HG02840 (cell line): ENCODE results near the gene SPTLC3.

ENCODE experiments used
- ATAC-seq: cut with Tn5 transposase; IDR thresholded peaks from one replicate; pipeline ENCODE4 v1.9.1; 2021; ENCODE audit warnings: mild to moderate bottlenecking, moderate library complexity, moderate number of reproducible peaks; ENCODE audit not compliant: unreplicated experiment, low FRiP score

Gene SPTLC3

DNA sequence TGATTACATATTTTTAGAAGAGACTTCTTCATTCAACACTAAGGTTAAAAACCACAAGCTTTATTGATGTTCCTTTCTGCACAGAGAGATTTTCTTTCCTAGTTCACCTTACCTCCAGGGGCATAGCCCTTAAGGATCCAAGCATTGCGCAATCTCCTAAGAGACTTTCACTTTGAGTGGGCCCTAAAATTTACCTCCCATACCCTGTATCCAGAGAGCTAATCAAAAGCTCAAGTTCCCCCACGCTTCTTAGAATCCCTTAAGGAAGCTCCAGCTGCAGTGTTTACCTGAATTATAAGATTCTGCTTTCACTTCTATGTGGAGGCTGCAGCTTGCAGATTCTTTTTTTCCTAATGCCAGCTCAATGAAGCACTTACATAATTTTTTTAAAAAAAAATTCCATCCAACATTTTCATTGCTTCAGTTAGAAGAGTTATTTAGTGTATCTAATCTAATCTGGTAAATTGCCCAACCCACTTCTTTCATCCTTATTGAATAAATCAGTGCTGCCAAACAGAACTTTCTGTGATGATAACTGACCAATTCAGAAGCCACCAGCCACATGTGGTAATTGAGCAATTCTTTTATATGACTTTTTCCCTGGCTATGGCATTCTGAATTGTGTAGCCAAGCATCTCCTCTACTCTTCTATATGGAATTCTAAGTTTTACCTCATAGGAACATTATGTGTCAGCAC lies 24.6 kb upstream of the SPTLC3 start:
- no peak for ATAC-seq

DNA sequence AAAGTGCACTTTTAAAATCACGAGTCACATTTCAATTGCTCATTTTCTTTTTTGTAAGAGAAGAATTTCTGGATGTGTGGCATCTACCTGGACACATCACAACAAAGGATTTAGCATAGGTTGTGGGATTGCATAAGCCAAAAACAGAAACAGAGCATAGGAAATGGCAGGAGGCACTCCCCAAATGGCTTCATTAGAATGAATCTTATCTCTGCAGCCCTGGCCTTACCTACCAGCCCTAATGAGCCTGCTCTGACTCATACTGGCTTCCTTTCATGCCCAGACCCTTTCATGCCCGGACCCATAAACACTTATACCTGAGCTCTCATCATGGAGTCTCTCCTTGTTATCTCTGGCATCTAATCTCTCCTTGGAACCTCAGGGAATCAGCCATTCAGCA lies 23.9 kb upstream of the SPTLC3 start:
- no peak for ATAC-seq

DNA sequence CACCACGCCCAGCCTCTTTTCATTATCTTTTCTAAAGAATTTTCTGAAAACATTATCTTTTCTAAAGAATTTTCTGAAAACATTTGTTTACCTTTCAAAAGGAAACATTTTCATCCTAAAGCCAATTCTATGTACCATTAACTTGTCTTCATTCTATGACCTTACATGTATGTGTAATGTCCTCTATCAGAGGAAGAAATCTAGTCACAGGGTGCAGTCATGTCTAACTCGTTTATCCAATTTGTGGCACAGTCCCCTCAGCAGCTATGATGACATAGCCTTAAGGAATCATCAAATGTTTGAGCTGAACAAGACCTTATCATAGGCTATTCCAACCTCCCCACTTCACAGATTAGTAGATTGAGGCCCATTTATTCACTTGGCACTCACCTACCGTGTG lies 21.5 kb upstream of the SPTLC3 start:
- no peak for ATAC-seq

DNA sequence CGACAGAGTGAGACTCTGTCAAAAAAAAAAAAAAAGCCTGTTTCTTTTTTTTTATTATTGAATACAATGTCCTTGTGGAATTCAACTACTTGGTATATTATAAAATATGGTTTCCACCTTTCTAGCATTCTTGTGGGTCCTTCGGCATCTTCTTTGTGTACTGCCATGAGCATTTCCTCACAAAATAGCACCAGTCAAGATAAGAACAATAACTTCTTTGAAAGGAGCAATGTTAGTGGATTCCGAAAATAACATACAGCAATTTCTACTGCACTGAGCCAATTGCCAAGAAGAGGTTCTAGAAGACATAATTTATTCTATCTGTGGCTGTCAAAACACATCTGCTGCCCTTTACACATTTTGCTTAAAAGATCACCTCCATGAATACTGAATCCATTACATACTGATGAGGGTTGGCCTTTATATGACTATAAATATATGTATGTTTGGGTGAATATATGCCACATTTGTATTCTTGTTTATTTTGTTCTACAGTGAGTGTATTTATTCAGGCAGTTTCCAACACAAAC lies 19.1 kb upstream of the SPTLC3 start:
- ATAC-seq, result no peak

DNA sequence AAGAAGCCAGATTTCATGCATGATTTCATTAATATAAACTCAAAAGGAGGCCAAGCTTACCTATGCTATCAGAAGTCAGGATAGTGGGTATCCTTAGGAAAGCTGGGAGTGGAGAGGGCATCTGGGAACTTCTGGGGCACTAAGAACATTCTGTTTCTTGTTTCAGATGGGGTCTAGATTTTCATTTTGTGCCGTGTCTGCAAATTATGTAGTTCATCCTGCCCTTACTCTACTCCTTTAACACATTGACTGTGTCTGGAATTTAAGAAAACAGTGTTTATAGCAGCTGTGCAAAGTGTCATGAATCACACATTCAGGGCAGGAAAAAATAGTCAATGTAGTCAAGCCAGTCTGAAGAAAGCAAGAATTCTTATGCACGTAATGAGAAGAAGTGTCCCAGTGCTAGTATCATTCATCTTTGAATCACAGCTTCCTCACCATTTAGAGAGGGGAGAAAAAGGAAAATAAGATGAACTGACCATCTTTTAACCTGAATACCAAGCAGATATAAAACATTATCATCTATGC lies 11.6 kb upstream of the SPTLC3 start:
- ATAC-seq, result no peak

DNA sequence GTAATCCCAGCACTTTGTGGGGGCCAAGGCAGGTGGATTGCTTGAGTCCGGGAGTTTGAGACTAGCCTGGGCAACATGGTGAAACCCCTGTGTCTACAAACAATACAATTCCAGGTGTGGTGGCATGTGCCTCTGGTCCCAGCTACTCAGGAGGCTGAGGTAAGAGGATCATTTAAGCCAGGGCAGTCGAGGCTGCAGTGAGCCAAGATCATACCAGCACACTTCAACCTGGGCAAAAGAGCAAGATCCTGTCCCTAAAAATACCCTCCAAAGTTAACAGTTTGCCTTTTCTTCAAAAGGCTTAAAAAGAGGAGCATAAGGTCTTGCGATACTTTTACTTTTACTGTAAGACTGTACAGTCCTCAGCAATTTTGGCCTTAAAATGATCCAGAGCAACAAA lies 10.7 kb upstream of the SPTLC3 start:
- ATAC-seq, result no peak

DNA sequence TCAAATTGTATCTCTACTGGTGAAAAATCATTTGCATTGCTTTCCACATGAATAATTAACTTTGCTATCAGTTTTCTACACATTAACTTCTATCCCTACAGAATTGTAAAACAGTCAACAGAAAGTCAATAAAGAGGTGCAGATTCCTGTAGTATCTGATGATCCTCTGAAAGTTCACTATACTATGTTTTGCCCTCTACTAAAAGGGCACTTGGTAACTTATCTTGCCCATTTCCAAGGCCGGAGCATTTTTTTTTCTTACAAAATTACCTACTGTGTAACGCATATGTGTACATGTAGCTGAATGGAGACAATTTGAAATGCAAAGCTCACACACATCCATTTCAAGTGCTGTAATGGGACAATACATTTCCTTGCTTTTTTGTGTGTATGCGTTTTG lies 9.6 kb upstream of the SPTLC3 start:
- no peak for ATAC-seq

DNA sequence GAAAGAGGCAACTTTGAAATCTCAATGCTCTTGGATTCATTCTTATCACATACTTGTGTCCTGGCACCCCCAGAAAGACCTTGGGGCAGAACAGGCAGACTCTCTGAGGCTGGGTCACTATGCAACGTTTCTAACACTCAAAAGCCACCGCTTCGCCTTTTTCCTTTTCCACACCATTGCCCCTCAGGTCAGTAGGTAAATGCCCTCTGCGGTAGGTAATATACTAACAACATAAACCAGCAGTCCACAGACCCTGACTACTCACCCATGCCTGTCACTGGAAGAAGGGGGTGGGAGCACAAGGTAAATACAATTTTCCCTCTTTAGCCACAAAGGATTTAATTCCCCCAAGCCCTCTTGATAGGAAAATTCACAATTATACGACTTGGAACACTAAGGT lies 6.5 kb upstream of the SPTLC3 start:
- ATAC-seq, result no peak

DNA sequence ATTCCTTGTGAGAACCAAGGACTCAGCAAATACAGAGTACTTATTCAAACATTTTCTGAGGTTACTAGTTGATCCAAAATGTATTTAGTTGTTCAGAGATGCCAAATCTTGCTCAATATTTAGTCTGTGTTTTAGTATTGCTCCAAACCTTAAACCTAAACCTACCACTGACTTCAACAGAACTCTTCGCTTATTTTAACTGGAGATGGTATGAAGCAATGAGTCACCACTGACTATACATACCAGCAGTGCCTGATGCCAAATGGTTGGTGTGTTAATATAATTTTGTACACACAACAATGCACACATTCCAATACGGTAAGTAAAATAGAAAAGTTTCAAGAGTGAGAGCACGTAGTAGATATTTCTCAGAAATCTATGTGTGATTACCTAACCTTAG lies 1.9 kb upstream of the SPTLC3 start:
- ATAC-seq, result no peak

DNA sequence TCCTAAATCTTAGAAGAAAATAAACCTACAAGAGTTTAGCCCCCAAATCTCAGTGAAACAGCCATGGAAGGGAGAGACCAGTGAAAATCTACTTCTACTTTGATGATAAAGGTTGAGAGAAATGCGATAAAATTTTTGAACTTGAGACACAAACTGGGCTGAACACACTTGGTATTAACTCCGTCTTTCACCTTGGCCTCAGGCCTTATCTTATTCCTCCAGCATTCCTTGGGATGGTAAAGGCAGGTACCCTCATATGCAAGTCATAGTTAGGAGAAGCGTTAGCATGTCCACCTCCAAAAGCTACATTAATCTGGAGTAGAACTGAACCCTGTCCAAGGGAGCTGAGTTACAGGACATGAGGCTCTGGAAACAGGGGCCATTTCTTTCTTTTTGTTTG lies 1.2 kb upstream of the SPTLC3 start:
- no peak for ATAC-seq

DNA sequence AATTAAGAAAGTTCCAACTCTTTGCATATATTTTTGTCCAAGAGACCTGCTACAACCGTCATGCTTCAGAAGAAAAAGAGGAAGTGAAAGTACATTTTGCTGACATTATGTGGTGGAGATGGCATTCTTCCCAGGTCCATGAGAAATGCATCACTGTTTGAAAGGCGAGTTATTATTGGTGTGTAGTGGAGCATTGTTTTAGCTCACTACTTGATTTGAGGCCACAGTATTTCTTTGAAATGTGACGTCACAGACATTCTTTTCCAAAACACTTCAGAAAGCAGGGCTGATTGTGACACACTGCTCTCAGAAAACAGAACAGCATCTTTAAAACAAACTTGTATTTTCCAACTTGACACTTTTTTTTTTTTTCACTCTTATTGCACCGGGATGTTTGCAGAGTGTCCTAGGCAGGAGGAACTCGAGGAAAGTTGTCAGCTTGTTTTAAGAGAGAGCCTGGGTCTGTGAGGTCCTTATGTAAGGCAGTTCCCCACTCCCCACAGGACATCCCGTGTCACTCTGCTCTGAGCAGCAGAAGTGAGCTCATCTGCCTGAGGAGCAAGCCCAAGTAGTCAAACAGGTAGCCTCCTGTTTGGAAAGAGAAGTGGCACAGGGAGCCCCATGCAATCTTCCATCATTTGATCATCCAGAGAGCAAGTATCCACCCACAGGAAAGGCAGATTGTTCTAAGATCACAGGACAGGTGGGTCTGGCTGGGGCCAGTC lies 1.1 kb downstream of the SPTLC3 start:
- peak; percentile 77 for ATAC-seq

DNA sequence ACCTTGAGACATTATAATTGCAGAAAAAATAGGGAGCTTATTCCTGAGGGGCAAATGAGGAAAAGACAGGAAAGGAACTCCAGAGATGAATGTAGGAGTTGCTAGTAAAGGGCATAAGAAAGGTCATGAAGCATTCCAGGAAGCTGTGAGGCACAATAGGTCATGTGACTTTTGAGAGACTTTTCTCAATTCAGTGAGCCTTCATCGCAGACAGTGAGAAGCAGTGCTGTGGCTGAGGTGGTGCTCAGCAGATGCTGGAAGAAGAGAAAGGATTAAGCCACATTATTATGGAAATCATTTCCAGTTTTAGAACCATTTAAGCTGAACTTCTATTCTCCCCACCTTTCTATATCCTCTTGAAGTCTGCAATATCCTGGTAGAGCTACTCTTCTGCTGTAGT lies 4.1 kb downstream of the SPTLC3 start:
- ATAC-seq, result no peak

DNA sequence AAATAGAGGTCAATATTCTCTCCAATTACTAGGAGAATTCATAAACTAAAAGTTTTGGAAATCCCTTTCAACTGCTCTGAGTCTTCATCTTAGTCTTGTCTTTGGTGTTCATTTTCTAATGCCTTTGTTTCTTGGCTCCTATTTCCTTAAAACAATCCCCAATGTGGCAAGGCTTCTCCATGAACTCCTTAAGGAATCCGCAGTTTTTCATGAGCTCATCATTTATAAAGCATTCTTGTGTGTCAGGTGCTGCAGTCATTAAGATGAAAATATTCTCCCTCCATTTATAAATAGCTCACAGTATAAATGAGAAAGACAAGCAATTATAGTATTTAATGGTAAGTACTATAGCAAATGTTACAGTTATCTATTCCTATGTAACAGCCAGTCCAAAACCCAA lies 4.6 kb downstream of the SPTLC3 start:
- no peak for ATAC-seq

DNA sequence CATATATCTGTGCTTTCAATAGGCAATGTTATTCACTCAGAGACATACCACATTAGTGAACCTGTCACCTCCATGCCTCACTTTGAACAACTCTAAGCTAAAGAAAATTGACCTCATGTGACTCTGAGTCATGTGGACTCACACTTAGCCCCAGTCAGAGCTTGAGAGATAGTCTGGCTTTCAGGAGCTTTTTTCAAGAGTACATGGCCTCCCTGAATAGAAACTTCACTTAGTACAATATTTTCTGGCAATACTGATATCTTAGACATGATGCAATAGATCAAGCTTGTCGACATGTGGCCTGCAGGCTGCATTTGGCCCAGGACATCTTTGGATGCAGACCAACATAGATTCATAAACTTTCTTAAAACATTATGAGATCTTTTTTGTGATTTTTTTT lies 8.5 kb downstream of the SPTLC3 start:
- ATAC-seq, result no peak

DNA sequence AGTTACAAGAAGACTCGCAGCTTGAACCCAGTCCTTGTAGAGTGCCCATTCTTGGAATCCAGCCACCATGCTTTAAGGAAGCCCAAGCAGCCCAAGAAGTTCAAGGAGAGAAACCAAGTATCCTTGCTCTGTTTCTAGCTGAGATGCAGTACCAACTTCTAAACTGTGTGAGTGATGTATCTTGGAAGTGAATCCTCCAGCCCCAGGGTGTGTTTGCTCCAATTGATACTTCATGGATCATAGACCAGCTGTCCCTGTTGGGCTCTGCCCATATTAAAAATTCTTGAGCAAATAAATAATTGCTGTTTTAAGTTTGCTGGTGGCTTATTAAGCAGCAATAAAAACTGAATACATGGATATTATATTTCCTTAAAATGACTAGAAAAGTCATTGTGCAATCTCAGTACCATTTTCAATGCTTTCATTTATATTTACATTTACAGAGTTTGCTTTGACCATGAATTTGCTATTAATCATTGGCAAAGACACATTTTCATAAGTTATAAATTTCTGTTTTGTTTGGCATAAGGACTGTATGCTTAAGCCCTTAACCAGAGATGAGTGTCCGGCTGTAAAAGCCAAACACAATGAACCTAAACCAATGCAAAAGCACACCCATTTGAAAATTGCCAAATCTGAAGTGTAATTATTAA lies 9.2 kb downstream of the SPTLC3 start:
- no peak for ATAC-seq

DNA sequence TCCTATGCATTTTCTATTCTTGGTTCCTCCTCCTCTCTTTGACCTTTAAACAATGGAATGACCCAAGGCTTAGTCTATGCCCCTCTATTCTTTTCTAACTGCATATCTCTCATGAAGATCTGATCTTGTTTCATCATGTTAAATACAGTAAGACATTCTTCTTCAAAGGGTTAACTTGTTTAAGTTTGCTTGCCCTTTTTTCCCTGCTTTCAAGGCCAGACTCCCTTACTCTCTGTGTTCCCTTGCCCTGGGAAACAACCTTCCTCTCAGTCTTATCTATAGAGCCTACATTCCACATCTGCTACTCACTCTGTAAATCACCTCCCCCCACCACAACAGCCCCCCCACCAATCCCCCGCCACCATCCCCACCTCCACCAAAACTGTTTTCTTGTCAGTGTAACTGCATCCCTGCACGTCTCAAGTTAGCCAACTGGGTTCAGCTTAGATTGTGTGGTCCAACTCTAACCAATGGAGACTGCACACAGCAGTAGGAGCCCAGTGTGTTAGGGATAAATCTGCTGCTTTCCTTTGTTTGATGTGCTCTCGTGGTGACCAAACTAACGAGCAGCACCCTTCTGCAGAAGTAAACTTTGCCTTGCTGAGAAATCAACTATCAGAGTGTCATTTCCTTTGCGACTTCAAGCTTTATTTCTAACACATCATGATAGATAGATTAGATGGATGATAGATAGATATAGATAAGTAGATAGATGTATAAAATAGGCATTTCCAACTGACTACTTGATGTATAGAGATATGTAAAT lies 12.6 kb downstream of the SPTLC3 start:
- no peak for ATAC-seq

DNA sequence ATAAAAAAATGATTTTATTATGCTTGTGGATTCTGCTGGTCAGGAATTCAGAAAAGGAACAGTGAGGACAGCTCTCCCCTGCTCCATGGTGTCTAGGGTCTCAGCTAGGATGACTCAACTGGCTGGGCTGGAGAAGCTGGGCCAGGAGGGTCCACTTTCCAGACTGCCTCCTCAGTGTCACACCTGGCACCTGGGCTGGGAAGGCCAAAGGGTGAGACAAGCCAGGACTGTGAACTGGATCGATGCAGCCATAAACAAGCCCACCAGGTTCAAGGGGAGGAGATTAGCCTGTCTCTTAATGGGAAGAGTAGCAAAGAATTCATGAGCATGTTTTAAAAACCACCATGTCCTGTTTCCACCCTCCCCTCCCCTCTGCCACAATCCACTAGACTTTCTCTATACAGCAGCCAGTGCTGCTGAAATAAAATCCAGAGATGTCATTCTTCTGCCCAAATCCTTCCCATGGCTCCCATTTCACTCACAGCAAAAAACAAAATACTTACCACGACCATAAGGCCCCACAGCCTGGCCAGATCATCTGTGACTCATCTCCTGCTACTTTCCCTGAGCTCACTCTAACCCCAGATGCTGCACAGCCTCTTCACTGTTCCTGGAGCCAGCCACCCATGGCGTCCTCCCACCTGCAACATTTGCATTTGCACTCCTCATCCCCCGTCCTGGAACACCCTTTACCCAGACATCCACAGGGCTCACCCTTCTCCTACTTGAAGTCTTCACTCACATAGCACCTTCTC lies 13.8 kb downstream of the SPTLC3 start:
- ATAC-seq, result no peak

DNA sequence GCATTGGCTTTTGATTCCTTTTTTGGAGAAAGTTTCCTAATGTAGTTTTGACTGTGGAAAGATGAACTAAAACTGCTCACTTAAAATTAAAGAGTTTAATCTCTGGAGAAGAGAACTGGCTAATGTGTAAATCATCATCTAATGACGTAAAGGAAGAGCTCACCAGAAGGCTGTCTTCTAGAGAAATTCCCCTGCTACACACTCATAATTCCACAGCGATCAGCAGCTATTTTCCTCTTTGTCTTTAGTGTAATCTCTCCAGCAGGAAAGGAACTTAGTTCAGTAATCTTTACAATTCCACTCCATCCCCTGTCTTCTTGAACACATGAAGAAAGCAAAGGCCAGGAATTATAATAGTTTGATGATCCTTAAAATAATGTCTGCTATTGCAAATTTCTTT lies 15.8 kb downstream of the SPTLC3 start:
- no peak for ATAC-seq

DNA sequence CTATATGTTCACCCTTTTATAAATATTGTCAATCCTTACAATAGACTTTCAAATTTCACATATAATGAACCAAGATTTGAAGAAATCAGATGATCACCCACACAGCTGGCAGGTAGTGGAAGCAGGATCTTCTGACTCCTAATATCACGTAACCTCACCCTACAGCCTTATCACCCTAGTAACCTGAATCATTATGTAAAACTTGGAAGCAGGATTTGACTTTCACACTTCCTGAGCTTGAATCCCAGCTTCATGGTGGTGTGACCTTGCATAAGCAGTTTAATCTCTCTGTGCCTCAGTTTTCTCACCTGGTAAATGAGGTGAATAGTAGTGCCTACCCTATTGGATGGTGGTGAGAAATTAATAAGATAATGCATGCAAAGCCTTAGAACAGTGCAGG lies 16.4 kb downstream of the SPTLC3 start:
- no peak for ATAC-seq

DNA sequence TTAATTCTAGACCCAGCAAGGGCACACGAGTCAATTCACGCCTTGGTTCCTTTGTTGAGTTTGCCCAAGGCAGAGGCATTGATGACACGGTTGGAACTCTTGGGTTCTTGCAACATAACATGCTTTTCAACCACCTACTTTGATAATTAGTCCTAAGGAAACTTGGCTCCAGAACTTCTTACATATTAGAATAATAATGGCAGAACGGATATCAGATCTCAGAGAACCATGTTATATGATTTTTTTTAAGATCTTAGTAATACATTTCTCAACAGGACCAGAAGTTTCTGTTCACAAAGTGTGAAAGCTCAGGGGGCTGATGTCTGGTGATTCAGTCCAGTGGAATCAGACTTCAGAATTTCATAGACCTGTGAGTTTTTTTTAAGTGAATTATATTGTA lies 19.2 kb downstream of the SPTLC3 start:
- ATAC-seq, result no peak
